NCI-H82 treated with DMSO at 0.1 percent for 48 hours (cell line): ENCODE data around the gene COPB1.

ENCODE experiments used
- DNase-seq: peaks from one replicate; lab custom pipeline; 2025; ENCODE audit not compliant: unreplicated experiment; lab: John Stamatoyannopoulos, UW

The COPB1 gene

GRCh38 chr11:14506532-14506931, 6.9 kb upstream of the COPB1 start:
- no peak for DNase-seq

DNA sequence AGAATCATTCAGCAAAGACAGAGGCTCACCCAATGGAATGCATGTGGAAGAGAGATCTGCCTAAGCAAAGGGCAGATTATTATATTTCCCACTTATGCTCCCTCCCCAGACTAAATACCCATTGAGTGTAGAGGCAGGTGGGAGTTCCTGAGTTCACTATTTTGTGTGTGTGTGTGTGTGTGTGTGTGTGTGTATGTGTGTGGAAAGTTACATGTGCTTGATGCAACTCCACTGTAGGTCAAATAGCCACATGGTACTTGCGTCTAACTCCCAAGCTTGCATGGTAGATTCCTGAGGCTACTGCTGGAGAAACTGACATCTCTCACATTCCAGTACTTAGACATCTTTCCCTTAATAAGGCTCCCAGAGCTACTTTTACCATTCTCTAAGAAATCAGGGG, 3.4 kb upstream of the COPB1 start:
- DNase-seq = no peak

- no peak for DNase-seq
These were observed 2.4 kb upstream of the COPB1 start for GRCh38 chr11:14502039-14502438.

DNA sequence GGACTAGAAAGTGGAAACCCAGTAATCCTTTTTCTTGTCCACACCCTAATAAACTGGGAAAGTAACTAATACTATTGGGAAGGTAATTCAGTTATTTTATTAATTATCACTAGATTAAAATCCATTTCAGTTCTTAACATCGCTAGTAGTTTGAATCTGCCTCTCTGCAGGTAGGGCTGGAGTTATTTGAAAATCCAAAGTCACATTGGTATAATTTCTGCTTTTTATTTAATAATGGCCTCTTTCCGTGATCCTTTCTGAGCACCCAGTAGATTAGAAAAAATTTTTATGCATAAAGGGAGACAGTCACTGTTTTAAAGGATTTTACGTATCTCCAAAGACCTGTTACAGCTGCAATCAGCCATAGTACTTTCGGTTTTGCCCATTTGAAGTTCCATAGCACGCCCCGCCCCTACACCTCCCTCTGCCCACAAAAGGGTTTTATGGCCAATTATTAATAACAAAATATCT, 605 bp upstream of the COPB1 start:
- DNase-seq = no peak

- no peak for DNase-seq
These were observed 442 bp downstream of the COPB1 start for GRCh38 chr11:14499178-14499559.

DNA sequence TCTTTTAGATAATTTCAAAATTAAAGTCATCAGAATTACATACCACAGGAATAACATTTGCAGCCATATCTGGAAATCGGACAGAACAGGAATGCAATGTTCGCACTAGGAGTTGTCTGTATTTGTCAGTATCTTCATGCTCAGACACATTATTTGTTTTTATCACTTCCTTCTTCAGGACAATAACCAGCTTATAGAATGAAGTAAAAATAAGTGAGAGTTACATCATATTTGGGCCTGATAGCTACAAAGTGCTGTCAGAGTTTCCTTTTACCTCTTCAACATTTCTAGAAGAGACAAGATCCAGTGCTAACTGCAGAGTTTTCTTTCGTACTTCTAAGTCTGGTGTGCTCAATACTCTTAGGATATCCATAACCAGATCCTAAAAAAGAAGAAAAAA, 18.9 kb downstream of the COPB1 start:
- no peak for DNase-seq

DNA sequence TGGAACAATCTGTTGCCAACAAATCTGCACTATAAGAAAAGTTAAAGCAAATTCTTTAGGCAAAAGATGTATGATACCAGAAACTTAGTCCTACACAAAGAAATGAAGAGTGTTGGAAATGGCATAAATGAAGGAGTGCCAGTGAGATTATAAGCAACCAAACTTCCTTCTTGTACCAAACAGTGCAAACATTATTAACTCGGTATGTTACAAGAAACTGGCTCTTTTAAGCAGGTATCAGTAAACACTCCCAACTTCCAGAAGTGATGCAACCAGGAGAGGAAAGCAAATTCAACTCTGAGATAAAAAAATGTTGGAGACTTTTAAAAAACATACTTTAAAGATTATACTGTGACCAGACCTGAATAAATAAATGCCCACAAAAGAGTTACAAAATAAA, 28.5 kb downstream of the COPB1 start:
- DNase-seq = no peak

DNA sequence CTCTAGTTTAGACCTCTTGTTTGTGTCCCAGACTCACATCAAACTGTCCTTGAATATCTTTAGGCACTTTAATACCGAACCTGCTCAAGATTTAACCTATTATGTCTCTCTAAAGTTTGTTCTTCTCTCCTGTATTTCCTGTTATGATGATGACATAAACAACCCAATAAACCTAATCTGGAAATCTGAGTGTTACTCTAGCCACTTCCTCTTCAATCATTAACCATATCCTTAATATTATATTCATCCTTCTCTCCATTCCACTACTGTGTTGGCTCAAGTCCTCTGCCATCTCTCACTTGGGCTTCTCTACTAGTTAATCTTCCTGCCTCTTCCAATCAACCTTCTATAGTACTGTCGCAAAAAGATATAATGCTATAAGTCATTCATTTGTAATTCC, 36.0 kb downstream of the COPB1 start:
- no peak for DNase-seq

- DNase-seq = no peak
These were observed 39.5 kb downstream of the COPB1 start for GRCh38 chr11:14460147-14460546.

DNA sequence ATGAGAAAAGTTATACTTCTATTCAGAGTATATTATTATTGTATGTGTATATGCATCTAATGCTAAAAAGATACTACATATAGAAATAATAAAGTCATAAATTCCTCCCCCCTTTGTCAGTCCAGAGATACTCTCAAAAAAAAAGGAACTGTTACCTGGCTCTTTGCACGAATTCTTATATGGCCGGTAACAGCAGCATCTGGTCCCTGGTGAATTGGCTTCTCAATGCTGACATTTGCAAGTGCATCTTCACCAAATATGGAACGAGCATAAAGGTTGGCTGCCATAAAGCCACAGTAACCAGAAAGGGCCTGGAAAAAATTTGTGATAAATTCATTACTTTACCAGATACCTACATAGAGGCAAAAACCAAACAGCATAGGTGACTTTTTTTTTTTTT, 41.2 kb downstream of the COPB1 start:
- DNase-seq = no peak

DNA sequence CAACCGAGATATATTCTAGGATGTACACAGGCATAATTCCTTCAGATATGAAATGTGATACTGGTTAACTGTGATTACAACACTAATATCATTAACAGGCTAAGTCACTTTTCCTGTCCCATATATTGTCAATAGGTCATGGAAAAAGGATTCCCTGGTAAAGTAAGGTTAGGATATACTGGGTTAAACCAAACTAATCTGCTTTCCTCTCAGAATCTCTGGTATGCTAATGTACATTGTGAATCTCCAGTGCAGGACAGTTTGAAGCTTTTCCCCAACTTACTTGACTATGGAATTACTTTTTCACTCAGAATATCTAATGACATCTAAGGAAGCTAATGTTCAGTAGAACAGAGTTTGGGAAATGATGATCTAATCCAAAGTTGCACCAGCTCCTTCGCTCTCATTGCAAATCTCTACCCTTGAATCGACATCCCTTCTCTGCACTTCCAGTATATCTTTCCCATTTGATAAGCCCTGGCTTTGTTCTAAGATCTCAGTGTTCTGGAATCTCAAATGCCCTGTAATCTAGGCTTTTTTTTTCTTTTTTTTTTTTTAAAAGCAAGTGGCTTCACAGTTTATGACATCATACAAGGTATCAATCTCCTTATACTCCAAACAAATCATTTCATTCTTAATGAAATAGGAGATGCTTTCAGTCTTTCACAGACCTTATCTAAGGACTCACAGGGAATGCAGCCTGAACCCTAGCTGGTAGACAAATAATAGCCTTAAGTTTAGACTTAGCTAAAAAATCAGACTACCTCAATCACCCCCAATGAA, 43.8 kb downstream of the COPB1 start:
- DNase-seq = no peak

GRCh38 chr11:14454861-14455632, 44.6 kb downstream of the COPB1 start:
- no peak for DNase-seq

GRCh38 chr11:14451825-14452224, 47.8 kb downstream of the COPB1 start:
- DNase-seq = no peak

DNA sequence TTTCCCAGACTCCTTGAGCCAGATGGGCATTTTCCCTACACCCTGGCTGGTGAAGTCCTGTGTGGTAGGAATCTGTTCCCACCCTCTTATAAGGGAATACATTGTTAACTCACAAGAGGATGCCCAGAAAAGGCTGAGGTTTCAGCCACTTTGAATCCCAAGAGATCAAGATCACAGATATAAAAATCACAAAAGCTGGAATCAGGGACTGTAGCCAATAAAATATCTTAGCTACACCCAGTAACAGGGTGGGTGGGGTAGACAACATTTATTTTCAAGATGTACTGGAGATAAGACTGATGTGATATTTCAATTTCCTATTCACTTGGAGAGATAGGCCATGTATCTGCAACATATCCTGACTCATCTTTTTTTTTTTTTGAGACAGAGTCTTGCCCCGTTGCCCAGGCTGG, 50.3 kb downstream of the COPB1 start:
- DNase-seq = no peak

- no peak for DNase-seq
These were observed 51.4 kb downstream of the COPB1 start for GRCh38 chr11:14448240-14448639.

GRCh38 chr11:14446701-14447169, 52.9 kb downstream of the COPB1 start:
- no peak for DNase-seq

- DNase-seq = no peak
These were observed 53.8 kb downstream of the COPB1 start for GRCh38 chr11:14445542-14446530.

- no peak for DNase-seq
These were observed 55.0 kb downstream of the COPB1 start for GRCh38 chr11:14444441-14445189.

DNA sequence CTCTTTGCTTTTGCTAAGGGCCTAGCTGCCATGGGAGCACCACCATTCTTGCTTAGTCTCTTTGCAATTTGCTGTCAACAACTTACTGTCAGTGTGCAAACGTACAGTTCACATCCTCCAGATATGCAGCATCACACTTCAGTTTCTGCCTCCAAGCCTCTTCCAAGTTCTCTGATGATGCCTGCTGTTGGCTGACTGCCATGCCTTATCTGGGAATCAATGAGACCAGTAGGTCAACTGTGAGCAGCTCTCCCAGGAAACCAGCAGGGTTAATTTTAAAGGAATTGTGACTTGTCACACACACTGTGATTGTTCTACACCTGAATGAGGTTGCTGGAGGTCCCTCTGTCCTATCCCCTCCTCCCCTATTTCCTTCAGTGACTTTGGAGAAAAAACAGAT, 56.0 kb downstream of the COPB1 start:
- DNase-seq = no peak

- no peak for DNase-seq
These were observed 63.7 kb downstream of the COPB1 start for GRCh38 chr11:14435717-14436512.
